ENCODE data around the gene TMEM221.
A peak's percentile ranks its signal among the peaks of the same experiment; 100 is the strongest.

TMEM221 gene

DNA sequence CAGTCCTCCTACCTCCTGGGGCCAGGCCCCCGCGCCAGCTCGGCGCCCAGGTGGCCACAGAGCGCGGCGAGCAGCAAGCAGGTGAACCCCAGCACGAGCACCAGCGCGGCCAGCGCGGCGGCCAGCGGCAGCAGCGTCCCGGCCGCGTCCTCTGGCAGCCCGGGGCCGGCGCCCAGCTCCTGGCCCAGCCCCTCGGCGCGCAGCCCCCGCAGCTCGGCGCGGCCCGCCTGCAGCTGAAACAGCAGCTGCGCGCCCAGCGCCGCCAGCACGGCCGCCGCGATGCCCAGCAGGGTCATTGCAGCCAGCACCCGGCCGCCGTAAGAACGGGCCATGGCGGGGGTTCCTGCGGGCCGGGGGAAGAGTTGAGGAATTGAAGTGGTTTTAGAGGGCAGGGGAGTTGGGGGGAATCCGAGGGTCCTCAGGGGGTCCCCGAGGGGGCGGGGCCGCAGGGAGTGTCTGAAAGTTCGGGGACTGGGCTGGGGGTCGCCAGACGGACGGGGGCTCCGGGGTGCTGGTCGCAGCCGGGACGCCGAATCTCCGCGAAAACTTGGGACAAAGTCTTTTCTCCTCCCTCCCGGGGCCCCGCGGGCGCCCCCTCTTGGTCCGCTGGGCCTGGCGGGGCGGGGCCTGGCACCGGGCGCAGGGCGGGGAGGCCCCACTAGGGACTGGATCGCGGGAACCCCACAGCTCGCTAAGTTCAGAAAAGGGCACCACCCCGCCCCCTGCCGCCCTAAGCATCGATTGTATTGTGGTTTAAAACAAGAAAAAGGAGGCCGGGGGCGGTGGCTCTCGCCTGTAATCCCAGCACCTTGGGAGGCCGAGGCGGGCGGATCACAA lies at the start of gene TMEM221:
TSS of gene TMEM221 (minus strand) at position 538 of the 837 bp plus-strand sequence. CDS start at position 332, 206 bp downstream.
- Mint-ChIP-seq H3K27ac (no peak within 1 kb of the TSS), H3K9me3 (no peaks in the 10 kb centered on the region), H3K4me1 (ENCODE audit: low read depth) (peaks cover 9% of the 10 kb centered on the region), H3K4me3 (peak within 1 kb of the TSS; percentile 61), H3K27me3 (peaks cover 30% of the 10 kb centered on the region), H3K36me3 (ENCODE audit: low read depth) (no peaks in the 10 kb centered on the region)
- intact Hi-C loops (cut with micrococcal nuclease) = loop anchor here (5.0 kb wide), 1 partner anchor 51 kb away; no protein-coding TSS in a partner anchor

DNA sequence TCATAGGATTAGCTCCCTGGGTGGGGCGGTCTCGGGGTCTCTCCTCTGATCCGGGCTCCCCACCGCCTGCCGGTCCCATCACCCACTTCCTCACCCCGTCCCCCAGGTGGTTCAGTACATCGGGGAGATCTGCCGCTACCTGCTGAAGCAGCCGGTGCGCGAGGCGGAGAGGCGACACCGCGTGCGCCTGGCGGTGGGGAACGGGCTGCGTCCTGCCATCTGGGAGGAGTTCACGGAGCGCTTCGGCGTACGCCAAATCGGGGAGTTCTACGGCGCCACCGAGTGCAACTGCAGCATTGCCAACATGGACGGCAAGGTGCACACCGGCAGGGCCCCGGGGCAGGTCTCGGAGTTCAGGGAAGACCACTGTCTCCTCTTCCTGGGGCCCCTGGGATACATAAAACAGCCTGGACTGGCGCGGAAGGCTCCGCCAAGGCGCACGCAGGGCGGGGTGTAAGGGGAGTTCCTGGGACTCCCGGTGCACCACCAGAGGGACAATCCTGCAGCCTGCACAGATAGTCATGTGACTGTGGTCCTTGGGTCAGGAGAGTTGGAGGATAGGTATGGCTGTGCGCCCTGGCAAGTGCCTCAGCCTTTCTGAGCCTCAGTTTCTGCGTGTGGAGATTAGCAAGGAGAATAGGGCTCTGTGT lies 48.8 kb upstream of the TMEM221 start:
- no peaks in the 10 kb centered on the region for H3K9me3 Mint-ChIP-seq
- H3K27me3 Mint-ChIP-seq = no peaks in the 10 kb centered on the region
- no peak overlapping the region for H3K4me3 Mint-ChIP-seq
- peaks cover 69% of the 10 kb centered on the region for H3K36me3 Mint-ChIP-seq (ENCODE audit: low read depth)
- no peak overlapping the region for H3K27ac Mint-ChIP-seq
- H3K4me1 Mint-ChIP-seq (ENCODE audit: low read depth) = peaks cover 48% of the 10 kb centered on the region
- intact Hi-C loops (cut with micrococcal nuclease) = no loop called here

- intact Hi-C loops (cut with micrococcal nuclease) = no loop called here
- Mint-ChIP-seq H3K4me3 (no peak overlapping the region), H3K36me3 (ENCODE audit: low read depth) (peaks cover 73% of the 10 kb centered on the region)
Observed at GRCh38 chr19:17496337-17496997, 48.0 kb upstream of the TMEM221 start.

GRCh38 chr19:17495639-17496296 lies 47.3 kb upstream of the TMEM221 start:
- H3K36me3 Mint-ChIP-seq (ENCODE audit: low read depth) = peaks cover 70% of the 10 kb centered on the region
- H3K9me3 Mint-ChIP-seq = no peaks in the 10 kb centered on the region
- H3K4me3 Mint-ChIP-seq = no peak overlapping the region
- H3K27ac Mint-ChIP-seq = no peak overlapping the region
- intact Hi-C loops (cut with micrococcal nuclease) = no loop called here
- H3K27me3 Mint-ChIP-seq = no peaks in the 10 kb centered on the region
- peaks cover 43% of the 10 kb centered on the region for H3K4me1 Mint-ChIP-seq (ENCODE audit: low read depth)

More at GRCh38 chr19:17496337-17496997, 48.0 kb upstream of the TMEM221 start:
- Mint-ChIP-seq H3K27ac (no peak overlapping the region), H3K4me1 (ENCODE audit: low read depth) (peaks cover 47% of the 10 kb centered on the region), H3K9me3 (no peaks in the 10 kb centered on the region), H3K27me3 (no peaks in the 10 kb centered on the region)

- H3K4me1 Mint-ChIP-seq (ENCODE audit: low read depth) = peaks cover 21% of the 10 kb centered on the region
- no peak overlapping the region for H3K4me3 Mint-ChIP-seq
- intact Hi-C loops (cut with micrococcal nuclease) = no loop called here
- H3K27ac Mint-ChIP-seq = no peak overlapping the region
- H3K36me3 Mint-ChIP-seq (ENCODE audit: low read depth) = peaks cover 72% of the 10 kb centered on the region
- H3K9me3 Mint-ChIP-seq = no peaks in the 10 kb centered on the region
- H3K27me3 Mint-ChIP-seq = no peaks in the 10 kb centered on the region
Observed at GRCh38 chr19:17491287-17491686, 42.8 kb upstream of the TMEM221 start.

DNA sequence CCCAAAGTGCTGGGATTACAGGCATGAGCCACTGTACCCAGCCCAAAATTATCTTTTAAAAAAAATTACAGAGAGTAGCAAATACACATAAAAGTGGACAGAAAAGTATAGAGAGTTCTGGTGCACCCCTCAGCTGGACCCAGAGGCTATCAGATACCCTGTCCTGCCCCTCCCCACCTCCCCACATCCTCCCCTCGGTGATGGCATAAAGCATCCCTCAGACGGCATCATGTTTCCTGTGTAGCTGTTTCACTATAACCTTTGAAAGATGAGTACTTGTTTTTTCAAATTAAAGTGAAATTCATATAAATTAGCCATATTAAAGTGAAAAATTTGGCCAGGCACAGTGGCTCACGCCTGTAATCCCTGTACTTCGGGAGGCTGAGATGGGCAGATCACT lies 41.9 kb upstream of the TMEM221 start:
- Mint-ChIP-seq H3K27ac (no peak overlapping the region), H3K9me3 (no peaks in the 10 kb centered on the region), H3K4me3 (no peak overlapping the region), H3K36me3 (ENCODE audit: low read depth) (peaks cover 64% of the 10 kb centered on the region), H3K27me3 (no peaks in the 10 kb centered on the region), H3K4me1 (ENCODE audit: low read depth) (peaks cover 19% of the 10 kb centered on the region)
- intact Hi-C loops (cut with micrococcal nuclease) = no loop called here

DNA sequence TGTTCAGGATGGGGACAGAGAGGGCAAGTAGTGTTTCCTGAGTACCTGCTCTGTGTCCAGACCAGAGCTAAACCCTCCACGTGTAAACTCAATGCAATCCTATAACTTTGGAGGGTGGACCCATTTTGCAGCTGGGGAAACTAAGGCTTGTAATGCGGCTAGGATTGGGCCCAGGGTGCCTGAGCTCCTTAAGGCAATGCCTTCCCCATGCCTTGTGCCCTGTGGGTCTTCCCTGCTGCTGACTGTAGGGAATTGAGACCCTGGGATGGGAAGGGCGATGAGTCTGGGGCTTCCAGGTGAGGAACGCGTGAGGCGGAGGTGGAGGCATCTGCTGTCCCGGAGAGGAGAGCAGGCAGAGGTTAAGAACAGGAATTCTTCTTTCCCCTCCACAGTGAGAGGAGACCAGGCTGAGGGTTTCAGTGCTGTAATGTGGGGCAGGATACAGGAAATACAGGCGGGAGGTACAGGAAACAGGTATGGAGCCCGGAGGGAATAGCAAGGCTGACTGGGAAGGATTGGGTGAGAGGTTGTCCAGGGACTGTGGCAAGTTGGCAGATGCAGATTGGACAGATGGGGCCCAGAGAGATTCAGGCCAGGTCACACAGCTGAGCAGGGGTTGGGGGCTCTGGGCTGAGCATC lies 41.0 kb upstream of the TMEM221 start:
- Mint-ChIP-seq H3K27ac (no peak overlapping the region), H3K9me3 (no peaks in the 10 kb centered on the region), H3K36me3 (ENCODE audit: low read depth) (peaks cover 65% of the 10 kb centered on the region), H3K27me3 (no peaks in the 10 kb centered on the region), H3K4me1 (ENCODE audit: low read depth) (peaks cover 19% of the 10 kb centered on the region), H3K4me3 (no peak overlapping the region)
- intact Hi-C loops (cut with micrococcal nuclease) = no loop called here

DNA sequence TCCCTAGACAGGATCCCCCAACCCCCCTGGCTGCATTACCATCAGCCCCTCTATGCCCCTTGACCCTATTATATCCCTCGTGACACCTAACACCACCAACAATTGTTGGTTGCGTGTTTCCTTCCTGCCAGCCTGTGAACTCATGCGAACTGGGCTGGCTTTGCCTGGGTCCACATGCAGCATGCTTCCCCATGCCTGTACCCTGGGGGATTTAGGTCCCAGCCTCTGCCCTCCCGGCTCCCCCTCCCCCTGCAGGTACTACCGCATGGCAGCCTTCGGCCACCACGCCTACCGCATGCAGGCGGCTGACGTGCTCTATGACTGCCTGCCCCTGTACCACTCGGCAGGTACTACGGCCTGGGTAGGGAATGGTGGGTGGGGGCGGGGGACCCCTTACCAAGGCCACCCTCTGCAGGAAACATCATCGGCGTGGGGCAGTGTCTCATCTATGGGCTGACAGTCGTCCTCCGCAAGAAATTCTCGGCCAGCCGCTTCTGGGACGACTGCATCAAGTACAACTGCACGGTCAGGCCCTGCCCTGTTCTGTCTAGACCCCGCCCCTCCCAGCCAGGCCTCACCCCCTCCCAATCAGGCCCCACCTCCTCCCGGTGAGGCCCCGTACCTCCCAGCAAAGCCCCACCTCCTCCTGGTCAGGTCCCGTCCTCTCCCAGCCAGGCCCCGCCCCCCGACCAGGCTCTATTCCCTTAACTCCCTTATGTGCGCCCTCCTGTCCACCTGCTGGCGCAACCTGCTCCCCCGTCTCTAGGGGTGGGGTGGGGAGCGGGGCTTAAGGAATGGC lies 40.3 kb upstream of the TMEM221 start:
- intact Hi-C loops (cut with micrococcal nuclease) = no loop called here
- Mint-ChIP-seq H3K27ac (peak overlapping the region; percentile 40), H3K4me1 (ENCODE audit: low read depth) (peaks cover 21% of the 10 kb centered on the region), H3K36me3 (ENCODE audit: low read depth) (peaks cover 72% of the 10 kb centered on the region), H3K27me3 (no peaks in the 10 kb centered on the region), H3K9me3 (no peaks in the 10 kb centered on the region), H3K4me3 (peak overlapping the region; percentile 11)

GRCh38 chr19:17487284-17488121 lies 39.0 kb upstream of the TMEM221 start:
- H3K27me3 Mint-ChIP-seq = no peaks in the 10 kb centered on the region
- intact Hi-C loops (cut with micrococcal nuclease) = no loop called here
- no peak overlapping the region for H3K4me3 Mint-ChIP-seq
- H3K36me3 Mint-ChIP-seq (ENCODE audit: low read depth) = peaks cover 68% of the 10 kb centered on the region
- no peaks in the 10 kb centered on the region for H3K9me3 Mint-ChIP-seq
- H3K4me1 Mint-ChIP-seq (ENCODE audit: low read depth) = peaks cover 34% of the 10 kb centered on the region
- peak overlapping the region; percentile 14 for H3K27ac Mint-ChIP-seq

GRCh38 chr19:17486545-17487240 lies 38.2 kb upstream of the TMEM221 start:
- Mint-ChIP-seq H3K27ac (no peak overlapping the region), H3K4me1 (ENCODE audit: low read depth) (peaks cover 41% of the 10 kb centered on the region), H3K36me3 (ENCODE audit: low read depth) (peaks cover 61% of the 10 kb centered on the region), H3K27me3 (no peaks in the 10 kb centered on the region), H3K9me3 (no peaks in the 10 kb centered on the region), H3K4me3 (no peak overlapping the region)
- intact Hi-C loops (cut with micrococcal nuclease) = no loop called here

GRCh38 chr19:17484520-17485185 lies 36.2 kb upstream of the TMEM221 start:
- peaks cover 52% of the 10 kb centered on the region for H3K4me1 Mint-ChIP-seq (ENCODE audit: low read depth)
- no peaks in the 10 kb centered on the region for H3K9me3 Mint-ChIP-seq
- intact Hi-C loops (cut with micrococcal nuclease) = no loop called here
- H3K27ac Mint-ChIP-seq = no peak overlapping the region
- no peaks in the 10 kb centered on the region for H3K27me3 Mint-ChIP-seq
- no peak overlapping the region for H3K4me3 Mint-ChIP-seq
- H3K36me3 Mint-ChIP-seq (ENCODE audit: low read depth) = peaks cover 44% of the 10 kb centered on the region

Data from dendritic cell treated with granulocyte-macrophage colony-stimulating factor and Interleukin-4, amounts not matched to agents 40 ng/mL and 50 ng/mL, for 4 days (primary cell).